Kidney capillary endothelial cell (primary cell): ENCODE results near the gene CKS2.
"Not testable (repeated sequence)": the region's sequence is repeated elsewhere in the genome, so short reads cannot be mapped to it uniquely, and the experiment has no call there.

ENCODE experiments used
- DNase-seq: peaks from one replicate; pipeline ENCODE4 v3.0.0-alpha.2; 2018; ENCODE audit warnings: low spot score

Gene CKS2

GRCh38 chr9:89311346-89312221 lies 589 bp downstream of the CKS2 start:
- DNase-seq, result no peak

- no peak for DNase-seq
Observed at GRCh38 chr9:89312222-89312571, 1.2 kb downstream of the CKS2 start.

GRCh38 chr9:89313842-89314241 lies 2.8 kb downstream of the CKS2 start:
- DNase-seq, result no peak

- DNase-seq, result no peak
Observed at GRCh38 chr9:89314955-89315354, 4.0 kb downstream of the CKS2 start.

GRCh38 chr9:89315482-89315881 lies 4.5 kb downstream of the CKS2 start:
- no peak for DNase-seq

GRCh38 chr9:89317282-89317681 lies 6.3 kb downstream of the CKS2 start:
- no peak for DNase-seq

GRCh38 chr9:89318123-89319014 lies 7.4 kb downstream of the CKS2 start, which contains the start of gene SECISBP2:
TSS of gene SECISBP2 (plus strand) at chr9:89318500. CDS start at chr9:89318577, 77 bp downstream.
- DNase-seq, result peak; percentile 96

GRCh38 chr9:89319015-89319905 lies 8.3 kb downstream of the CKS2 start:
- no peak for DNase-seq

- no peak for DNase-seq
Observed at GRCh38 chr9:89323390-89323789, 12.4 kb downstream of the CKS2 start.

GRCh38 chr9:89325733-89326132 lies 14.7 kb downstream of the CKS2 start:
- no peak for DNase-seq

GRCh38 chr9:89328064-89328463 lies 17.1 kb downstream of the CKS2 start:
- no peak for DNase-seq

- DNase-seq, result no peak
Observed at GRCh38 chr9:89329917-89330316, 18.9 kb downstream of the CKS2 start.

- DNase-seq, result no peak
Observed at GRCh38 chr9:89330513-89330912, 19.5 kb downstream of the CKS2 start.

GRCh38 chr9:89339807-89340206 lies 28.8 kb downstream of the CKS2 start:
- DNase-seq, result no peak

GRCh38 chr9:89340332-89340731 lies 29.3 kb downstream of the CKS2 start:
- DNase-seq, result no peak

GRCh38 chr9:89342213-89342612 lies 31.2 kb downstream of the CKS2 start:
- no peak for DNase-seq

- DNase-seq, result no peak
Observed at GRCh38 chr9:89342948-89343347, 32.0 kb downstream of the CKS2 start.

GRCh38 chr9:89343812-89344211 lies 32.8 kb downstream of the CKS2 start:
- not testable (repeated sequence) for DNase-seq

GRCh38 chr9:89345476-89345875 lies 34.5 kb downstream of the CKS2 start:
- DNase-seq, result no peak

GRCh38 chr9:89346696-89347095 lies 35.7 kb downstream of the CKS2 start:
- DNase-seq, result no peak

GRCh38 chr9:89347651-89348050 lies 36.7 kb downstream of the CKS2 start:
- no peak for DNase-seq

GRCh38 chr9:89349607-89350006 lies 38.6 kb downstream of the CKS2 start:
- no peak for DNase-seq
